Stimulated activated naive B cell treated with anti-CD40 and anti-IgM and Interleukin-4, amounts not matched to agents 10 μg/mL and 1 μg/mL and 100 μg/mL, for 72 hours (primary cell): ENCODE measurements around the gene TMUB1.

ENCODE experiments used
- ATAC-seq, 2 donors: fragments of 150-1000 bp; cut with Tn5 transposase; replicated peaks; 2 replicates each; pipeline ENCODE4 v1.10.0; 2021; ENCODE audit warnings: moderate library complexity in 1 of 2
- DNase-seq: peaks from one replicate; pipeline ENCODE4 v3.0.0; 2021
- H3K27ac Mint-ChIP-seq: one replicate; pipeline ENCODE4 v1.8.0; 2022; ENCODE audit warnings: mild to moderate bottlenecking, mixed read lengths
- H3K27me3 Mint-ChIP-seq, 2 donors: one replicate each; pipeline ENCODE4 v1.8.0; 2022; ENCODE audit warnings: mixed read lengths in 2 of 2
- H3K36me3 Mint-ChIP-seq, 2 donors: one replicate each; pipeline ENCODE4 v1.8.0; 2022; ENCODE audit warnings: mixed read lengths in 2 of 2, mild to moderate bottlenecking in 1 of 2
- H3K4me1 Mint-ChIP-seq, 2 donors: one replicate each; pipeline ENCODE4 v1.8.0; 2022; ENCODE audit warnings: mixed read lengths in 2 of 2, mild to moderate bottlenecking in 1 of 2
- H3K4me3 Mint-ChIP-seq, 2 donors: one replicate each; pipeline ENCODE4 v1.8.0; 2022; ENCODE audit warnings: mild to moderate bottlenecking in 2 of 2, mixed read lengths in 2 of 2, moderate library complexity in 1 of 2
- H3K9me3 Mint-ChIP-seq, 2 donors: one replicate each; pipeline ENCODE4 v1.8.0; 2022; ENCODE audit warnings: mixed read lengths in 2 of 2, mild to moderate bottlenecking in 1 of 2

The TMUB1 gene

GRCh38 chr7:151065516-151065915, 17.8 kb downstream of the TMUB1 start:
- DNase-seq (no peak), ATAC-seq (no peak)
- no peak overlapping the region for H3K4me3 Mint-ChIP-seq
- H3K27me3 Mint-ChIP-seq = no peaks in the 10 kb centered on the region
- H3K4me1 Mint-ChIP-seq = peaks cover 12 to 16% of the 10 kb centered on the region in 2 donors
- H3K36me3 Mint-ChIP-seq = peaks cover 25 to 37% of the 10 kb centered on the region in 2 donors
- H3K27ac Mint-ChIP-seq = peak overlapping the region; percentile 38
- H3K9me3 Mint-ChIP-seq = no peaks in the 10 kb centered on the region

GRCh38 chr7:151064993-151065392, 18.3 kb downstream of the TMUB1 start:
- H3K27ac Mint-ChIP-seq = peak overlapping the region; percentile 38

GRCh38 chr7:151064454-151064853, 18.8 kb downstream of the TMUB1 start:
- no peaks in the 10 kb centered on the region for H3K9me3 Mint-ChIP-seq
- H3K4me1 Mint-ChIP-seq = peaks cover 12 to 22% of the 10 kb centered on the region in 2 donors
- H3K27me3 Mint-ChIP-seq = no peaks in the 10 kb centered on the region
- H3K27ac Mint-ChIP-seq = no peak overlapping the region
- no peak overlapping the region for H3K4me3 Mint-ChIP-seq
- ATAC-seq = no peak
- no peak for DNase-seq
- peaks cover 19 to 29% of the 10 kb centered on the region in 2 donors for H3K36me3 Mint-ChIP-seq

More at GRCh38 chr7:151064993-151065392, 18.3 kb downstream of the TMUB1 start:
- Mint-ChIP-seq H3K4me3 (no peak overlapping the region), H3K27me3 (no peaks in the 10 kb centered on the region), H3K4me1 (peaks cover 12 to 21% of the 10 kb centered on the region in 2 donors), H3K9me3 (no peaks in the 10 kb centered on the region), H3K36me3 (peaks cover 23 to 32% of the 10 kb centered on the region in 2 donors)
- DNase-seq = no peak
- no peak for ATAC-seq

- Mint-ChIP-seq H3K4me1 (peaks cover 18 to 34% of the 10 kb centered on the region in 2 donors), H3K27ac (no peak overlapping the region), H3K36me3 (peaks cover 13 to 24% of the 10 kb centered on the region in 2 donors), H3K4me3 (no peak overlapping the region), H3K9me3 (no peaks in the 10 kb centered on the region), H3K27me3 (no peaks in the 10 kb centered on the region)
- DNase-seq (no peak), ATAC-seq (no peak)
Observed at GRCh38 chr7:151063212-151063561, 20.1 kb downstream of the TMUB1 start.

GRCh38 chr7:151062399-151063211, 20.7 kb downstream of the TMUB1 start:
- no peak overlapping the region for H3K27ac Mint-ChIP-seq
- peaks cover 9 to 19% of the 10 kb centered on the region in 2 donors for H3K36me3 Mint-ChIP-seq
- H3K4me1 Mint-ChIP-seq = peaks cover 18 to 35% of the 10 kb centered on the region in 2 donors
- no peak overlapping the region for H3K4me3 Mint-ChIP-seq
- no peaks in the 10 kb centered on the region for H3K27me3 Mint-ChIP-seq
- ATAC-seq = no peak
- DNase-seq = no peak
- H3K9me3 Mint-ChIP-seq = no peaks in the 10 kb centered on the region

GRCh38 chr7:151062111-151062398, 21.2 kb downstream of the TMUB1 start:
- Mint-ChIP-seq H3K9me3 (no peaks in the 10 kb centered on the region), H3K27ac (no peak overlapping the region), H3K4me1 (peaks cover 22 to 40% of the 10 kb centered on the region in 2 donors), H3K36me3 (peaks cover 6 to 15% of the 10 kb centered on the region in 2 donors), H3K27me3 (no peaks in the 10 kb centered on the region), H3K4me3 (no peak overlapping the region)
- ATAC-seq (no peak), DNase-seq (no peak)

- Mint-ChIP-seq H3K27me3 (no peaks in the 10 kb centered on the region), H3K9me3 (no peaks in the 10 kb centered on the region), H3K4me3 (peak overlapping the region; percentile 95 to 99), H3K4me1 (peaks cover 26 to 46% of the 10 kb centered on the region in 2 donors), H3K27ac (no peak overlapping the region), H3K36me3 (peaks cover 6 to 15% of the 10 kb centered on the region in 2 donors)
- ATAC-seq (no peak), DNase-seq (no peak)
Observed at GRCh38 chr7:151061213-151062110, 21.8 kb downstream of the TMUB1 start.

GRCh38 chr7:151060416-151061212, 22.7 kb downstream of the TMUB1 start:
- peak overlapping the region; percentile 93 for H3K27ac Mint-ChIP-seq
- H3K27me3 Mint-ChIP-seq = no peaks in the 10 kb centered on the region
- ATAC-seq (no peak), DNase-seq (no peak)
- H3K9me3 Mint-ChIP-seq = no peaks in the 10 kb centered on the region
- peaks cover 6 to 15% of the 10 kb centered on the region in 2 donors for H3K36me3 Mint-ChIP-seq
- H3K4me3 Mint-ChIP-seq = peak overlapping the region; percentile 95 to 99
- H3K4me1 Mint-ChIP-seq = peaks cover 26 to 47% of the 10 kb centered on the region in 2 donors

- H3K27me3 Mint-ChIP-seq = no peaks in the 10 kb centered on the region
- ATAC-seq = no peak
- H3K9me3 Mint-ChIP-seq = no peaks in the 10 kb centered on the region
- H3K4me3 Mint-ChIP-seq = peak overlapping the region; percentile 95 to 99
- peaks cover 26 to 47% of the 10 kb centered on the region in 2 donors for H3K4me1 Mint-ChIP-seq
- peak overlapping the region; percentile 93 for H3K27ac Mint-ChIP-seq
- no peak for DNase-seq
- peaks cover 6 to 14% of the 10 kb centered on the region in 2 donors for H3K36me3 Mint-ChIP-seq
Observed at GRCh38 chr7:151060113-151060415, 23.2 kb downstream of the TMUB1 start.

- Mint-ChIP-seq H3K4me1 (peaks cover 26 to 47% of the 10 kb centered on the region in 2 donors), H3K9me3 (no peaks in the 10 kb centered on the region)
- ATAC-seq = peak; percentile 33 to 44
Observed at GRCh38 chr7:151059367-151060112, 23.8 kb downstream of the TMUB1 start, which contains the start of gene SLC4A2. TSS of gene SLC4A2 (plus strand) at chr7:151059589. CDS start at chr7:151061988, 2,399 bp downstream.

GRCh38 chr7:151058781-151059366, 24.4 kb downstream of the TMUB1 start:
- no peaks in the 10 kb centered on the region for H3K9me3 Mint-ChIP-seq
- no peak for ATAC-seq
- peaks cover 0 to 4% of the 10 kb centered on the region in 2 donors for H3K27me3 Mint-ChIP-seq
- peaks cover 13 to 23% of the 10 kb centered on the region in 2 donors for H3K36me3 Mint-ChIP-seq
- H3K27ac Mint-ChIP-seq = peak overlapping the region; percentile 95
- peak overlapping the region; percentile 95 to 99 for H3K4me3 Mint-ChIP-seq
- peaks cover 26 to 47% of the 10 kb centered on the region in 2 donors for H3K4me1 Mint-ChIP-seq
- DNase-seq = no peak

More at GRCh38 chr7:151059367-151060112, 23.8 kb downstream of the TMUB1 start, which contains the start of gene SLC4A2:
- DNase-seq = peak; percentile 61
- peak within 1 kb of the TSS; percentile 95 to 99 for H3K4me3 Mint-ChIP-seq
- peak within 1 kb of the TSS; percentile 95 for H3K27ac Mint-ChIP-seq
- peaks cover 9 to 19% of the 10 kb centered on the region in 2 donors for H3K36me3 Mint-ChIP-seq
- peaks cover 0 to 4% of the 10 kb centered on the region in 2 donors for H3K27me3 Mint-ChIP-seq

- peak; percentile 96 for DNase-seq
- ATAC-seq = peak; percentile 93 to 94
- Mint-ChIP-seq H3K36me3 (peaks cover 11 to 23% of the 10 kb centered on the region in 2 donors), H3K4me3 (peak overlapping the region; percentile 95 to 99), H3K27me3 (peaks cover 0 to 4% of the 10 kb centered on the region in 2 donors), H3K9me3 (no peaks in the 10 kb centered on the region), H3K4me1 (peaks cover 28 to 47% of the 10 kb centered on the region in 2 donors), H3K27ac (peak overlapping the region; percentile 95)
Observed at GRCh38 chr7:151057989-151058780, 25.1 kb downstream of the TMUB1 start.
